LNCaP clone FGC (cell line): ENCODE measurements around the gene GLYR1.

Experiments
- DNase-seq: peaks from one replicate; pipeline ENCODE4 v3.0.0-alpha.2; 2011; ENCODE audit warnings: low read depth
- H3K4me3 ChIP-seq: 2 replicates; pipeline ENCODE4 v1.5.1; 2011; ENCODE audit warnings: mild to moderate bottlenecking, low read depth, low read length, control low read depth
- TF ChIP-seq, protein P1 (sequence below): IDR thresholded peaks from 2 replicates; pipeline ENCODE4 v1.5.1; 2012; ENCODE audit warnings: mild to moderate bottlenecking; ENCODE audit not compliant: control insufficient read depth, insufficient read depth; ENCODE audit errors: extremely low read depth

The GLYR1 gene

GRCh38 chr16:4869147-4869805 is 22.2 kb upstream of the GLYR1 start:
- DNase-seq = peak; percentile 63
- TF ChIP-seq, protein P1, sequence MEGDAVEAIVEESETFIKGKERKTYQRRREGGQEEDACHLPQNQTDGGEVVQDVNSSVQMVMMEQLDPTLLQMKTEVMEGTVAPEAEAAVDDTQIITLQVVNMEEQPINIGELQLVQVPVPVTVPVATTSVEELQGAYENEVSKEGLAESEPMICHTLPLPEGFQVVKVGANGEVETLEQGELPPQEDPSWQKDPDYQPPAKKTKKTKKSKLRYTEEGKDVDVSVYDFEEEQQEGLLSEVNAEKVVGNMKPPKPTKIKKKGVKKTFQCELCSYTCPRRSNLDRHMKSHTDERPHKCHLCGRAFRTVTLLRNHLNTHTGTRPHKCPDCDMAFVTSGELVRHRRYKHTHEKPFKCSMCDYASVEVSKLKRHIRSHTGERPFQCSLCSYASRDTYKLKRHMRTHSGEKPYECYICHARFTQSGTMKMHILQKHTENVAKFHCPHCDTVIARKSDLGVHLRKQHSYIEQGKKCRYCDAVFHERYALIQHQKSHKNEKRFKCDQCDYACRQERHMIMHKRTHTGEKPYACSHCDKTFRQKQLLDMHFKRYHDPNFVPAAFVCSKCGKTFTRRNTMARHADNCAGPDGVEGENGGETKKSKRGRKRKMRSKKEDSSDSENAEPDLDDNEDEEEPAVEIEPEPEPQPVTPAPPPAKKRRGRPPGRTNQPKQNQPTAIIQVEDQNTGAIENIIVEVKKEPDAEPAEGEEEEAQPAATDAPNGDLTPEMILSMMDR = no peak
- no peak overlapping the region for H3K4me3 ChIP-seq

DNA sequence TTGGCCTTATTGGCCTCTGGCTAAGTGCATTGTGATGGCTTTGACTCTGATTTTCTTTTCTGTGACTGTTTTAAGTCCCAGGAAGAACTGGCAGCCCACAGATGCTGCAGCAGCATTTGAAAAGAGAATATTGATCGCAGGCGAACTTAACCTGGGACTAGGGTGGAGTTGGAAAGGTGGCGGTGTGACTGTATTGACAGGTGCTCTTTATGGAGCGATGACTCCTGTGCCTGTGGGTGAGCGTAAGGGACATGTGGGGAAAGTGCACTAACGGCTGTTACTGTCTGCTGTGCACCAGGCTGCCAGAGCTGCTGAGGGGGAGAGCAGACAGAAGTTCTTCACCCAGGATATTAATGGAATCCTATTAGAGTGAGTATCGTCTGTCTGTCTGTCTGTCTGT is 21.4 kb upstream of the GLYR1 start:
- TF ChIP-seq, protein P1 = no peak
- no peak for DNase-seq
- H3K4me3 ChIP-seq = no peak overlapping the region

- TF ChIP-seq, protein P1 = no peak
- DNase-seq = no peak
- H3K4me3 ChIP-seq = no peak overlapping the region
Observed at GRCh38 chr16:4868026-4868425, 20.9 kb upstream of the GLYR1 start.

DNA sequence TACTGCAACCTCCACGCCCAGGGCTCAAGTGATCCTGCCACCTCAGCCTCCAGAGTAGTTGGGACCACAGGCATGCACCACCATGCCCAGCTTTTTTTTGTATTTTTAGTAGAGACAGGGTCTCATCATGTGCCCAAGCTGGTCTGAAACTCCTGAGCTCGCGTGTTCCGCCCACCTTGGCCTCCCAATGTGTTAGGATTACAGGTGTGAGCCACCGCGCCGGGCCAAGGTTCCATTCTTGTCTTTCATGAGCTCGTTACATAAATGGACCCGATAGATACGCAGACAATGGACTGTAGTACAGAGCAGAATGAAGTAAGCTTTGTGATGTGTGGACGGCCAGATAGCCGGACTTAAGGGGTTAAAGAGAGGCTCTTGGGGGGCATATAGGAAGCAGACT is 19.5 kb upstream of the GLYR1 start:
- no peak overlapping the region for H3K4me3 ChIP-seq
- DNase-seq = no peak
- TF ChIP-seq, protein P1 = no peak

DNA sequence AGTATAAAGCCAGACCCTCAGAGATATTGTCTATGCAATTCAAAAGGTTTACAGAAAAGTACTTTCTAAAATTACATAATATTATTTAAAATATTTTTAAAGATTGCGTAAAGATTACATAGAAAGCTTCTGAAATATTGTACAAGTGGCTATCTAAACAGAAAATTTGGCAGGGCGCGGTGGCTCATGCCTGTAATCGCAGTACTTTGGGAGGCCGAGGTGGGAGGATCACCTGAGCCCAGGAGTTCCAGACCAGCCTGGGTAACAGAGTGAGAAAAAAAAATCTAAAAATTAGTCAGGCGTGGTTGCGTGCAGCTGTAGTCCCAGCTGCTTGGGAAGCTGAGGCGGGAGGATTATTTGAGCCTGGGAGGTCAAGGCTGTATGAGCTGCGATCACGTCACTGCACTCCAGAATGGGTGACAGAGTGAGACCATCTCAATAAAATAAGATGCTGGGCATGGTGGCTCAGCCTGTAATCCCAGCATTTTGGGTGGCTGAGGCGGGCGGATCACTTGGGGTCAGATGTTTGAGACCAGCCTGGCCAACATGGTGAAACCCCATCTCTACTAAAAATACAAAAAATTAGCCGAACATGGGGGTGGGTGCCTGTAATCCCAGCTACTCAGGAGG is 18.3 kb upstream of the GLYR1 start:
- H3K4me3 ChIP-seq = no peak overlapping the region
- TF ChIP-seq, protein P1 = no peak
- DNase-seq = no peak

GRCh38 chr16:4864728-4865127 is 17.6 kb upstream of the GLYR1 start:
- H3K4me3 ChIP-seq = no peak overlapping the region
- TF ChIP-seq, protein P1 = no peak
- no peak for DNase-seq

DNA sequence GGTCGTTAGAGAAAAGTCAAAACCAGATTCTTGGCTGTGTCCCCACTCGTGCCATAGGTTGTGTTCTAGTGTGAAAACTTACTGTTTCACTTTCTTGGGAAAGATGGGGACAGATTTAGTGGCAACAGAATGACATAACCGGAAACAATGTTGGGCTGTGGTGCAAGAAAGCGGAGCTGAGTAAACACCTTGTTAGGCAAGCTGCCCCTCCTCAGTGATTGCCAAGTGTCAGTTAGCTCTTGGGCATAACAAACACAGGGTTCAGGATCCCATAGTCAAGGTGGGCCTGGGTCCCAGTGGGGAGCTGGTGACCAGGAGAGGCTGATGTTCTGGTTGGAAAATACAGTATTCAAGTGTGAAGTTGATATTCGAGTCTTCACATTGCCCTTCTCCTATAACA is 15.6 kb upstream of the GLYR1 start:
- no peak overlapping the region for H3K4me3 ChIP-seq
- peak; percentile 73 for DNase-seq
- TF ChIP-seq, protein P1 = no peak
